HG03159 (cell line): ENCODE data around the gene TGIF2.
"Not testable (repeated sequence)": the region's sequence is repeated elsewhere in the genome, so short reads cannot be mapped to it uniquely, and the experiment has no call there.

Source experiments
- ATAC-seq: cut with Tn5 transposase; IDR thresholded peaks from one replicate; pipeline ENCODE4 v1.9.1; 2021; ENCODE audit warnings: mild to moderate bottlenecking, moderate library complexity; ENCODE audit not compliant: unreplicated experiment

The TGIF2 gene

GRCh38 chr20:36611625-36612024 is 38.2 kb downstream of the TGIF2 start:
- ATAC-seq = no peak

GRCh38 chr20:36613974-36614373 is 40.6 kb downstream of the TGIF2 start:
- ATAC-seq = no peak

- no peak for ATAC-seq
These were observed 41.6 kb downstream of the TGIF2 start for GRCh38 chr20:36614781-36615557.

- no peak for ATAC-seq
These were observed 47.5 kb downstream of the TGIF2 start for GRCh38 chr20:36620917-36621316.

GRCh38 chr20:36623444-36623843 is 50.0 kb downstream of the TGIF2 start:
- no peak for ATAC-seq

GRCh38 chr20:36624068-36624943 is 50.9 kb downstream of the TGIF2 start:
- ATAC-seq = no peak

- no peak for ATAC-seq
These were observed 51.5 kb downstream of the TGIF2 start for GRCh38 chr20:36624944-36625324.

GRCh38 chr20:36628076-36628475 is 54.7 kb downstream of the TGIF2 start:
- ATAC-seq = no peak

- ATAC-seq = no peak
These were observed 56.6 kb downstream of the TGIF2 start for GRCh38 chr20:36629719-36630681.

- ATAC-seq = no peak
These were observed 58.2 kb downstream of the TGIF2 start for GRCh38 chr20:36631646-36632045.

GRCh38 chr20:36632147-36632486 is 58.7 kb downstream of the TGIF2 start:
- ATAC-seq = no peak

- ATAC-seq = no peak
These were observed 59.3 kb downstream of the TGIF2 start for GRCh38 chr20:36632487-36633284.

GRCh38 chr20:36633285-36633772 is 59.9 kb downstream of the TGIF2 start:
- no peak for ATAC-seq

- no peak for ATAC-seq
These were observed 60.9 kb downstream of the TGIF2 start for GRCh38 chr20:36634342-36634741.

- ATAC-seq = not testable (repeated sequence)
These were observed 65.5 kb downstream of the TGIF2 start for GRCh38 chr20:36638876-36639400.

GRCh38 chr20:36641506-36641843 is 68.1 kb downstream of the TGIF2 start:
- no peak for ATAC-seq

- ATAC-seq = no peak
These were observed 68.7 kb downstream of the TGIF2 start for GRCh38 chr20:36642136-36642535.
